ENCODE measurements around the gene FLT4.

- TF ChIP-seq, protein P1, sequence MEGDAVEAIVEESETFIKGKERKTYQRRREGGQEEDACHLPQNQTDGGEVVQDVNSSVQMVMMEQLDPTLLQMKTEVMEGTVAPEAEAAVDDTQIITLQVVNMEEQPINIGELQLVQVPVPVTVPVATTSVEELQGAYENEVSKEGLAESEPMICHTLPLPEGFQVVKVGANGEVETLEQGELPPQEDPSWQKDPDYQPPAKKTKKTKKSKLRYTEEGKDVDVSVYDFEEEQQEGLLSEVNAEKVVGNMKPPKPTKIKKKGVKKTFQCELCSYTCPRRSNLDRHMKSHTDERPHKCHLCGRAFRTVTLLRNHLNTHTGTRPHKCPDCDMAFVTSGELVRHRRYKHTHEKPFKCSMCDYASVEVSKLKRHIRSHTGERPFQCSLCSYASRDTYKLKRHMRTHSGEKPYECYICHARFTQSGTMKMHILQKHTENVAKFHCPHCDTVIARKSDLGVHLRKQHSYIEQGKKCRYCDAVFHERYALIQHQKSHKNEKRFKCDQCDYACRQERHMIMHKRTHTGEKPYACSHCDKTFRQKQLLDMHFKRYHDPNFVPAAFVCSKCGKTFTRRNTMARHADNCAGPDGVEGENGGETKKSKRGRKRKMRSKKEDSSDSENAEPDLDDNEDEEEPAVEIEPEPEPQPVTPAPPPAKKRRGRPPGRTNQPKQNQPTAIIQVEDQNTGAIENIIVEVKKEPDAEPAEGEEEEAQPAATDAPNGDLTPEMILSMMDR (IDR thresholded peaks at IDR 0.05; ENCODE audit: low read depth, low read length, poor library complexity, severe bottlenecking) = no peak
- TF ChIP-seq EZH2phosphoT487 (IDR thresholded peaks at IDR 0.05; ENCODE audit: borderline replicate concordance, low read length) = no peak
These were observed 3.9 kb downstream of the FLT4 start for GRCh38 chr5:180645274-180646204.

Data from DOHH2 (cell line).